Measurements from ENCODE around the gene EFEMP2.

- no peak for TF ChIP-seq POLR2A (IDR thresholded peaks at IDR 0.05; ENCODE audit: extremely low read depth, insufficient read length)
- no peak for TF ChIP-seq CTCF (IDR thresholded peaks at IDR 0.05; ENCODE audit: low read depth, low read length)
- TF ChIP-seq MAX (IDR thresholded peaks at IDR 0.05; ENCODE audit: low read depth, low read length): no peak
Observed at GRCh38 chr11:65900899-65901180, 28.2 kb upstream of the EFEMP2 start.

Data from NB4 (cell line).